ENCODE results near the gene EZR.
"Not testable (repeated sequence)": the region's sequence is repeated elsewhere in the genome, so short reads cannot be mapped to it uniquely, and the experiment has no call there.

The EZR gene

GRCh38 chr6:158826819-158827501 is 7.8 kb upstream of the EZR start:
- H3K4me1 ChIP-seq (ENCODE audit: insufficient read depth, low read length): no peaks in the 10 kb centered on the region
- H3K36me3 ChIP-seq (ENCODE audit: insufficient read depth, low read length): no peaks in the 10 kb centered on the region
- H3K9me3 ChIP-seq (ENCODE audit: low read length): no peaks in the 10 kb centered on the region
- H3K9ac ChIP-seq (ENCODE audit: low read length): no peak overlapping the region
- H3K4me3 ChIP-seq (ENCODE audit: low read depth in 1 of 2, low read length in 2 of 2): no peak overlapping the region
- H3K27me3 ChIP-seq (ENCODE audit: control insufficient read depth in 1 of 2, insufficient read depth in 2 of 2, low read length in 2 of 2): no peaks in the 10 kb centered on the region
- H3K27ac ChIP-seq (ENCODE audit: low read depth, low read length): no peak overlapping the region

GRCh38 chr6:158825951-158826306 is 6.8 kb upstream of the EZR start:
- Histone ChIP-seq H3K9ac (ENCODE audit: low read length) (no peak overlapping the region), H3K27ac (ENCODE audit: low read depth, low read length) (peak overlapping the region; percentile 48), H3K27me3 (ENCODE audit: control insufficient read depth in 1 of 2, insufficient read depth in 2 of 2, low read length in 2 of 2) (no peaks in the 10 kb centered on the region), H3K4me1 (ENCODE audit: insufficient read depth, low read length) (no peaks in the 10 kb centered on the region), H3K36me3 (ENCODE audit: insufficient read depth, low read length) (no peaks in the 10 kb centered on the region), H3K9me3 (ENCODE audit: low read length) (no peaks in the 10 kb centered on the region), H3K4me3 (ENCODE audit: low read depth in 1 of 2, low read length in 2 of 2) (no peak overlapping the region)

- Histone ChIP-seq H3K9ac (ENCODE audit: low read length) (no peak overlapping the region), H3K4me3 (ENCODE audit: low read depth in 1 of 2, low read length in 2 of 2) (no peak overlapping the region), H3K36me3 (ENCODE audit: insufficient read depth, low read length) (no peaks in the 10 kb centered on the region), H3K9me3 (ENCODE audit: low read length) (no peaks in the 10 kb centered on the region), H3K27ac (ENCODE audit: low read depth, low read length) (peak overlapping the region; percentile 48), H3K27me3 (ENCODE audit: control insufficient read depth in 1 of 2, insufficient read depth in 2 of 2, low read length in 2 of 2) (no peaks in the 10 kb centered on the region), H3K4me1 (ENCODE audit: insufficient read depth, low read length) (no peaks in the 10 kb centered on the region)
Observed at GRCh38 chr6:158825038-158825950, 6.1 kb upstream of the EZR start.

- H3K27me3 ChIP-seq (ENCODE audit: control insufficient read depth in 1 of 2, insufficient read depth in 2 of 2, low read length in 2 of 2); H3K9me3 ChIP-seq (ENCODE audit: low read length); H3K4me3 ChIP-seq (ENCODE audit: low read depth in 1 of 2, low read length in 2 of 2); H3K36me3 ChIP-seq (ENCODE audit: insufficient read depth, low read length); H3K27ac ChIP-seq (ENCODE audit: low read depth, low read length); H3K9ac ChIP-seq (ENCODE audit: low read length); H3K4me1 ChIP-seq (ENCODE audit: insufficient read depth, low read length): not testable (repeated sequence)
Observed at GRCh38 chr6:158823616-158824015, 4.4 kb upstream of the EZR start.

- Histone ChIP-seq H3K4me1 (ENCODE audit: insufficient read depth, low read length) (peaks cover 8% of the 10 kb centered on the region), H3K9ac (ENCODE audit: low read length) (no peak overlapping the region), H3K4me3 (ENCODE audit: low read depth in 1 of 2, low read length in 2 of 2) (no peak overlapping the region), H3K36me3 (ENCODE audit: insufficient read depth, low read length) (no peaks in the 10 kb centered on the region), H3K27ac (ENCODE audit: low read depth, low read length) (no peak overlapping the region), H3K9me3 (ENCODE audit: low read length) (no peaks in the 10 kb centered on the region), H3K27me3 (ENCODE audit: control insufficient read depth in 1 of 2, insufficient read depth in 2 of 2, low read length in 2 of 2) (no peaks in the 10 kb centered on the region)
Observed at GRCh38 chr6:158819977-158820622, 932 bp upstream of the EZR start.

GRCh38 chr6:158818581-158819212 is 471 bp downstream of the EZR start:
- peaks cover under 1% of the 10 kb centered on the region for H3K36me3 ChIP-seq (ENCODE audit: insufficient read depth, low read length)
- no peaks in the 10 kb centered on the region for H3K27me3 ChIP-seq (ENCODE audit: control insufficient read depth in 1 of 2, insufficient read depth in 2 of 2, low read length in 2 of 2)
- peaks cover 13% of the 10 kb centered on the region for H3K4me1 ChIP-seq (ENCODE audit: insufficient read depth, low read length)
- no peak overlapping the region for H3K9ac ChIP-seq (ENCODE audit: low read length)
- peak overlapping the region; percentile 82 for H3K27ac ChIP-seq (ENCODE audit: low read depth, low read length)
- peak overlapping the region; percentile 63 to 86 for H3K4me3 ChIP-seq (ENCODE audit: low read depth in 1 of 2, low read length in 2 of 2)
- no peaks in the 10 kb centered on the region for H3K9me3 ChIP-seq (ENCODE audit: low read length)

GRCh38 chr6:158817728-158818580 is 1.2 kb downstream of the EZR start:
- peak overlapping the region; percentile 81 for H3K9ac ChIP-seq (ENCODE audit: low read length)
- H3K27ac ChIP-seq (ENCODE audit: low read depth, low read length): peak overlapping the region; percentile 82
- no peaks in the 10 kb centered on the region for H3K27me3 ChIP-seq (ENCODE audit: control insufficient read depth in 1 of 2, insufficient read depth in 2 of 2, low read length in 2 of 2)
- H3K4me3 ChIP-seq (ENCODE audit: low read depth in 1 of 2, low read length in 2 of 2): peak overlapping the region; percentile 63 to 86
- H3K9me3 ChIP-seq (ENCODE audit: low read length): no peaks in the 10 kb centered on the region
- H3K36me3 ChIP-seq (ENCODE audit: insufficient read depth, low read length): peaks cover 8% of the 10 kb centered on the region
- H3K4me1 ChIP-seq (ENCODE audit: insufficient read depth, low read length): peaks cover 20% of the 10 kb centered on the region

- Histone ChIP-seq H3K27ac (ENCODE audit: low read depth, low read length) (peak overlapping the region; percentile 82), H3K4me1 (ENCODE audit: insufficient read depth, low read length) (peaks cover 20% of the 10 kb centered on the region), H3K36me3 (ENCODE audit: insufficient read depth, low read length) (peaks cover 8% of the 10 kb centered on the region), H3K9me3 (ENCODE audit: low read length) (no peaks in the 10 kb centered on the region), H3K27me3 (ENCODE audit: control insufficient read depth in 1 of 2, insufficient read depth in 2 of 2, low read length in 2 of 2) (no peaks in the 10 kb centered on the region), H3K9ac (ENCODE audit: low read length) (peak overlapping the region; percentile 81), H3K4me3 (ENCODE audit: low read depth in 1 of 2, low read length in 2 of 2) (peak overlapping the region; percentile 13 to 86)
Observed at GRCh38 chr6:158816803-158817727, 2.1 kb downstream of the EZR start.

GRCh38 chr6:158816329-158816728 is 2.8 kb downstream of the EZR start:
- Histone ChIP-seq H3K9ac (ENCODE audit: low read length) (no peak overlapping the region), H3K4me1 (ENCODE audit: insufficient read depth, low read length) (peaks cover 20% of the 10 kb centered on the region), H3K27me3 (ENCODE audit: control insufficient read depth in 1 of 2, insufficient read depth in 2 of 2, low read length in 2 of 2) (no peaks in the 10 kb centered on the region), H3K9me3 (ENCODE audit: low read length) (no peaks in the 10 kb centered on the region), H3K4me3 (ENCODE audit: low read depth in 1 of 2, low read length in 2 of 2) (no peak overlapping the region), H3K36me3 (ENCODE audit: insufficient read depth, low read length) (peaks cover 8% of the 10 kb centered on the region), H3K27ac (ENCODE audit: low read depth, low read length) (no peak overlapping the region)

- Histone ChIP-seq H3K27ac (ENCODE audit: low read depth, low read length) (no peak overlapping the region), H3K4me3 (ENCODE audit: low read depth in 1 of 2, low read length in 2 of 2) (no peak overlapping the region)
Observed at GRCh38 chr6:158815907-158816306, 3.3 kb downstream of the EZR start.

More at GRCh38 chr6:158815907-158816306, 3.3 kb downstream of the EZR start:
- H3K27me3 ChIP-seq (ENCODE audit: control insufficient read depth in 1 of 2, insufficient read depth in 2 of 2, low read length in 2 of 2): no peaks in the 10 kb centered on the region
- H3K9ac ChIP-seq (ENCODE audit: low read length): no peak overlapping the region
- H3K9me3 ChIP-seq (ENCODE audit: low read length): no peaks in the 10 kb centered on the region
- peaks cover 21% of the 10 kb centered on the region for H3K4me1 ChIP-seq (ENCODE audit: insufficient read depth, low read length)
- peaks cover 8% of the 10 kb centered on the region for H3K36me3 ChIP-seq (ENCODE audit: insufficient read depth, low read length)

Measured in muscle layer of colon (tissue), 2 donors.